Lung (tissue), 12 donors: ENCODE results near the gene FAM53A. TPM values are rescaled to one million over a fixed set of nuclear protein-coding genes. Genes with fewer than 3 reads are reported as not detected.
"Not testable (repeated sequence)": the region's sequence is repeated elsewhere in the genome, so short reads cannot be mapped to it uniquely, and the experiment has no call there.

Experiments used
- ATAC-seq: fragments of 200-7000 bp; cut with Tn5 transposase; one replicate; pipeline ENCODE4 v1.9.1; 2020; ENCODE audit warnings: moderate number of reproducible peaks; ENCODE audit not compliant: insufficient read depth, low FRiP score
- DNase-seq, 3 donors: peaks; one replicate each; pipeline ENCODE4 v3.0.0-alpha.2; 2013 to 2017
- H3K27ac ChIP-seq, 2 donors: one replicate each; pipeline ENCODE4 v1.5.1; 2013; ENCODE audit warnings: mild to moderate bottlenecking in 2 of 2, moderate library complexity in 2 of 2, control low read depth in 1 of 2, inconsistent platforms in 1 of 2, low read depth in 1 of 2, low read length in 1 of 2
- H3K27me3 ChIP-seq, 3 donors: one replicate each; pipeline ENCODE4 v1.5.1; 2013; ENCODE audit warnings: low read length in 2 of 3; ENCODE audit not compliant: control insufficient read depth in 3 of 3, insufficient read depth in 3 of 3
- H3K36me3 ChIP-seq, 4 donors: one replicate each; pipeline ENCODE4 v1.5.1; 2013; ENCODE audit warnings: low read length in 4 of 4, mild to moderate bottlenecking in 1 of 4, moderate library complexity in 1 of 4; ENCODE audit not compliant: control insufficient read depth in 4 of 4, insufficient read depth in 4 of 4
- H3K4me1 ChIP-seq, 5 donors: one replicate each; pipeline ENCODE4 v1.5.1; 2013; ENCODE audit warnings: low read length in 5 of 5, mild to moderate bottlenecking in 2 of 5, moderate library complexity in 1 of 5; ENCODE audit not compliant: control insufficient read depth in 5 of 5, insufficient read depth in 5 of 5
- H3K4me3 ChIP-seq: one replicate; pipeline ENCODE4 v1.5.1; 2013; ENCODE audit warnings: mild to moderate bottlenecking, control low read depth, moderate library complexity
- H3K9ac ChIP-seq, 2 donors: one replicate each; pipeline ENCODE4 v1.5.1; 2013; ENCODE audit warnings: low read length in 2 of 2, control low read depth in 1 of 2; ENCODE audit not compliant: insufficient read depth in 1 of 2
- H3K9me3 ChIP-seq, 4 donors: one replicate each; pipeline ENCODE4 v1.5.1; 2013; ENCODE audit warnings: low read length in 3 of 4, mild to moderate bottlenecking in 1 of 4, moderate library complexity in 1 of 4; ENCODE audit not compliant: control insufficient read depth in 4 of 4, insufficient read depth in 3 of 4
- CTCF ChIP-seq: IDR thresholded peaks from 2 replicates; pipeline ENCODE4 v1.5.1; 2012; ENCODE audit warnings: mild to moderate bottlenecking; ENCODE audit errors: control extremely low read depth, extremely low read depth
- WGBS, 2 donors: extraction: QIAGEN DNeasy Blood & Tissue Kit; methylation state at CpG; one replicate each; pipeline ENCODE4 v1.1.7; 2013; 5-methylcytosine and 5-hydroxymethylcytosine counted together
- polyA plus RNA-seq, 2 donors: library from polyadenylated mRNA; stranded (reverse); fragments of 200-250 nt; gene quantifications; one replicate each; pipeline ENCODE4 v1.2.1, GENCODE V29; 2013
- total RNA-seq, 2 donors: library from RNA; depleted of rRNA in 1 of 2; stranded (reverse); fragments of >200 nt in 1 of 2; gene quantifications; one replicate each; pipeline ENCODE4 v1.2.1, GENCODE V29; 2014 to 2021
- donor health status: control.
- donor health status: control.
- donor health status: Bipolar disorder and iron deficiency.
- donor health status: healthy.
- donor health status: DM: yes; HTN: yes; CAD: no.

The FAM53A gene
- total and polyA plus RNA-seq, 4 donors: 1.4 to 2.8 (median 2.2) TPM

- Histone ChIP-seq H3K9ac (no peak overlapping the region), H3K4me3 (no peak overlapping the region), H3K9me3 (no peaks in the 10 kb centered on the region), H3K4me1 (peaks cover 0 to 12% (median 0%) of the 10 kb centered on the region in 5 donors), H3K36me3 (no peaks in the 10 kb centered on the region), H3K27ac (no peak overlapping the region), H3K27me3 (no peaks in the 10 kb centered on the region)
- TF ChIP-seq CTCF: no peak
- ATAC-seq (no peak), DNase-seq (no peak)
- 93 to 96% methylated on average over 28 of the region's 28 CpGs for WGBS, 2 donors
Observed at GRCh38 chr4:1642196-1642951, 41.7 kb downstream of the FAM53A start.

- Histone ChIP-seq H3K4me3 (no peak overlapping the region), H3K9ac (no peak overlapping the region), H3K27me3 (no peaks in the 10 kb centered on the region), H3K36me3 (no peaks in the 10 kb centered on the region), H3K4me1 (peaks cover 0 to 12% (median 0%) of the 10 kb centered on the region in 5 donors), H3K9me3 (no peaks in the 10 kb centered on the region), H3K27ac (no peak overlapping the region)
- no peak for TF ChIP-seq CTCF
- 95 to 97% methylated on average over 7 of the region's 7 CpGs for WGBS, 2 donors
- ATAC-seq (no peak), DNase-seq (no peak)
Observed at GRCh38 chr4:1641671-1642070, 42.4 kb downstream of the FAM53A start.

- not testable (repeated sequence) for ATAC-seq, H3K9me3 ChIP-seq, H3K27ac ChIP-seq, H3K27me3 ChIP-seq, H3K9ac ChIP-seq, H3K36me3 ChIP-seq, DNase-seq, H3K4me3 ChIP-seq
- H3K4me1 ChIP-seq: peaks cover 0 to 12% (median 0%) of the 10 kb centered on the region in 5 donors
- 93% methylated on average over 26 to 35 of the region's 35 CpGs for WGBS, 2 donors
Observed at GRCh38 chr4:1640716-1641503, 43.2 kb downstream of the FAM53A start.

- Histone ChIP-seq H3K9me3 (peaks cover 0 to 2% (median 0%) of the 10 kb centered on the region in 4 donors), H3K36me3 (no peaks in the 10 kb centered on the region), H3K4me1 (peaks cover 0 to 12% (median 0%) of the 10 kb centered on the region in 5 donors), H3K27ac (no peak overlapping the region), H3K27me3 (no peaks in the 10 kb centered on the region), H3K4me3 (no peak overlapping the region), H3K9ac (no peak overlapping the region)
- no peak for TF ChIP-seq CTCF
- WGBS, 2 donors: 88 to 91% methylated on average over 16 of the region's 16 CpGs
- DNase-seq (no peak), ATAC-seq (no peak)
Observed at GRCh38 chr4:1640190-1640589, 43.9 kb downstream of the FAM53A start.
